Smooth muscle cell (in vitro differentiated cells): ENCODE results near the gene YY1. TPM values are rescaled to one million over a fixed set of nuclear protein-coding genes. Genes with fewer than 3 reads are reported as not detected.

Experiments used
- DNase-seq: peaks from one replicate; lab custom pipeline; 2025; ENCODE audit not compliant: unreplicated experiment; lab: John Stamatoyannopoulos, UW
- H2AFZ ChIP-seq: fragments of 200-600 bp; sonication (generic); 2 replicates; pipeline ENCODE4 v1.6.0; 2016; ENCODE audit warnings: antibody characterized with exemption, low read depth, mild to moderate bottlenecking
- H3F3A ChIP-seq: fragments of 200-600 bp; sonication (generic); 2 replicates; pipeline ENCODE4 v1.6.0; 2017; ENCODE audit warnings: antibody characterized with exemption, low read depth
- H3K27ac ChIP-seq: fragments of 200-600 bp; sonication (generic); 2 replicates; pipeline ENCODE4 v1.5.1; 2016; ENCODE audit warnings: low read depth, mild to moderate bottlenecking
- H3K27me3 ChIP-seq: fragments of 200-600 bp; sonication (generic); 2 replicates; pipeline ENCODE4 v1.6.1; 2016; ENCODE audit warnings: low read depth, mild to moderate bottlenecking
- H3K36me3 ChIP-seq: fragments of 200-600 bp; sonication (generic); 2 replicates; pipeline ENCODE4 v1.5.1; 2016; ENCODE audit warnings: low read depth
- H3K4me1 ChIP-seq: fragments of 200-600 bp; sonication (generic); 2 replicates; pipeline ENCODE4 v1.5.1; 2016; ENCODE audit warnings: low read depth
- H3K4me2 ChIP-seq: fragments of 200-600 bp; sonication (generic); 2 replicates; pipeline ENCODE4 v1.6.0; 2016; ENCODE audit warnings: mild to moderate bottlenecking
- H3K4me3 ChIP-seq: fragments of 200-600 bp; sonication (generic); 2 replicates; pipeline ENCODE4 v1.5.1; 2016; ENCODE audit warnings: mild to moderate bottlenecking
- H3K79me2 ChIP-seq: fragments of 200-600 bp; sonication (generic); 2 replicates; pipeline ENCODE4 v1.6.0; 2016; ENCODE audit warnings: low read depth, mild to moderate bottlenecking
- H3K9ac ChIP-seq: fragments of 200-600 bp; sonication (generic); 2 replicates; pipeline ENCODE4 v1.6.0; 2016; ENCODE audit warnings: low read depth
- H3K9me3 ChIP-seq: fragments of 200-600 bp; sonication (generic); replicated peaks from 2 replicates; pipeline ENCODE4 v1.5.1; 2016; ENCODE audit warnings: low read depth
- H4K20me1 ChIP-seq: fragments of 200-600 bp; sonication (generic); 2 replicates; pipeline ENCODE4 v1.6.0; 2016; ENCODE audit warnings: low read depth
- CTCF ChIP-seq: fragments of 200-600 bp; sonication (generic); IDR thresholded peaks from 2 replicates; pipeline ENCODE4 v1.5.1; 2017; ENCODE audit warnings: borderline replicate concordance, mild to moderate bottlenecking, antibody characterized with exemption; ENCODE audit not compliant: insufficient read depth, poor library complexity, severe bottlenecking
- WGBS: methylation state at CpG from one replicate; pipeline ENCODE4 v1.1.7; 2016; ENCODE audit warnings: low lambda C conversion rate; 5-methylcytosine and 5-hydroxymethylcytosine counted together
- polyA plus RNA-seq: library from polyadenylated mRNA; unstranded; fragments of >200 nt; fragmentation: Nextera tagmentation; extraction: Ambion mirVana; gene quantifications from 2 replicates; pipeline ENCODE4 v1.2.1, GENCODE V29; 2016
- total RNA-seq: library from RNA; depleted of rRNA; stranded (reverse); fragments of >200 nt; gene quantifications from 2 replicates; pipeline ENCODE4 v1.2.3, GENCODE V29; 2014

The YY1 gene
- total and polyA plus RNA-seq, 2 experiments from 2014 or later: 28.2 to 48.7 TPM

DNA sequence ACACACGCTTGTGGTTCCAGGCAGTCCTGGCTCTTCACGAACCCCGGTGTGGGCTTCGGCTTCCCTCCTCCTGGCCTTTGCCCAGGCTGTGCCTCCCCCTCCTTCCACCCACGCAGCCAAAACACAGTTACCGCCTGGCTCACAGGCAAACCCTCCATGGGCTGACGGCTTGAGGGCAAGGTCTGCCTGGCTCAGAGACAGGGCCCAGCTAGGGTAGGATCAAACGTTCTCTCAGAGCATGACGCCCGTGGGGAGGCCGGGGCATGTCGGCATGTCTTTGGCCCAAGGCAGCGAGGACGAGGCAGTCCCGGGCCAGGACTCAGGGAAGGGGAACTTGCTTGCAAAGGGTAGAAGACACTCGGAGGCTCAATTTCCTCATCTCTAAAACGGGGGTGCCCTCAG is 86.3 kb downstream of the YY1 start:
- H3K9ac ChIP-seq: no peak overlapping the region
- H3K4me1 ChIP-seq: no peaks in the 10 kb centered on the region
- no peaks in the 10 kb centered on the region for H3K9me3 ChIP-seq
- DNase-seq: no peak
- no peaks in the 10 kb centered on the region for H3F3A ChIP-seq
- no peak overlapping the region for H3K4me2 ChIP-seq
- H2AFZ ChIP-seq: no peak overlapping the region
- no peaks in the 10 kb centered on the region for H4K20me1 ChIP-seq
- TF ChIP-seq CTCF: no peak
- no peaks in the 10 kb centered on the region for H3K27me3 ChIP-seq
- no peaks in the 10 kb centered on the region for H3K79me2 ChIP-seq
- H3K4me3 ChIP-seq: no peak overlapping the region
- no peak overlapping the region for H3K27ac ChIP-seq
- H3K36me3 ChIP-seq: no peaks in the 10 kb centered on the region
- 88% methylated on average over 17 of the region's 17 CpGs for WGBS

DNA sequence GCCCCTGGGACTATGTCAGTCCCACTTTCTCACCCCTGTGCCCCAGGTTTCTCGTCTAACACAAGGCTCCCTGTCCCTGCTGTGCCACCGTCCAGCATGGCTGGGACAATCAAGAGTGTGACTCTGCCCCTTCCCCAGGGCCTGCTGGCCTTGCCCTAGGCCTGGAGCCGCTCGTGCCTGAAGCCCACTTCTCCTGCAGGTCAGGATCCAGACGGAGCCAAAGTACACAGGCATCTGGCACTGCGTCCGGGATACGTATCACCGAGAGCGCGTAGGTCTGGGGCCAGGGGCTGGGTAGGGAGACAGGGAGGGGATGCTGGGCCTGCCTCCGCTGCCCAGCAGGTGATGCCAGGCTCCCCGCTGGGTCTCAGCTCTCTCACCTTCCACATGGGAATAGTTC is 87.0 kb downstream of the YY1 start:
- Histone ChIP-seq H4K20me1 (no peaks in the 10 kb centered on the region), H3F3A (no peaks in the 10 kb centered on the region), H3K4me2 (no peak overlapping the region), H3K4me1 (no peaks in the 10 kb centered on the region), H3K36me3 (no peaks in the 10 kb centered on the region), H3K27me3 (no peaks in the 10 kb centered on the region), H3K9ac (no peak overlapping the region), H3K4me3 (no peak overlapping the region), H3K27ac (no peak overlapping the region), H3K79me2 (no peaks in the 10 kb centered on the region), H2AFZ (no peak overlapping the region), H3K9me3 (no peaks in the 10 kb centered on the region)
- no peak for TF ChIP-seq CTCF
- no peak for DNase-seq
- 95% methylated on average over 10 of the region's 13 CpGs for WGBS

DNA sequence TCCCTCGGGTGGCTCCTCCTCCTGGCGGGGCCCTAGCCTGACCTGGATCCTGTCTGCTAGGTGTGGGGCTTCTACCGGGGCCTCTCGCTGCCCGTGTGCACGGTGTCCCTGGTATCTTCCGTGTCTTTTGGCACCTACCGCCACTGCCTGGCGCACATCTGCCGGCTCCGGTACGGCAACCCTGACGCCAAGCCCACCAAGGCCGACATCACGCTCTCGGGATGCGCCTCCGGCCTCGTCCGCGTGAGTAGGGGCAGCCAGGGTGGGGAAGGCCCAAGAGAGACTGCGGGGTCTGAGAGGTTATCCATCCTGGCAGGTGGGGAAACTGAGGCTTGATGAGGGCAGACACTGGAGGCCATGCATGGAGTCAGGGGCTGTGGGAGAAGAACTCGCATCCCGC is 88.2 kb downstream of the YY1 start:
- H3K4me1 ChIP-seq: no peaks in the 10 kb centered on the region
- WGBS: 97% methylated on average over 24 of the region's 24 CpGs

More for the DNA sequence above, 88.2 kb downstream of the YY1 start:
- H3K27ac ChIP-seq: no peak overlapping the region
- no peak overlapping the region for H3K4me3 ChIP-seq
- no peaks in the 10 kb centered on the region for H3K27me3 ChIP-seq
- no peak for DNase-seq
- TF ChIP-seq CTCF: no peak
- H2AFZ ChIP-seq: no peak overlapping the region
- H3K9me3 ChIP-seq: no peaks in the 10 kb centered on the region
- no peaks in the 10 kb centered on the region for H4K20me1 ChIP-seq
- no peaks in the 10 kb centered on the region for H3F3A ChIP-seq
- no peaks in the 10 kb centered on the region for H3K36me3 ChIP-seq
- no peak overlapping the region for H3K4me2 ChIP-seq
- no peak overlapping the region for H3K9ac ChIP-seq
- no peaks in the 10 kb centered on the region for H3K79me2 ChIP-seq
